ENCODE data around the gene BSDC1. TPM values are rescaled to one million over a fixed set of nuclear protein-coding genes. Genes with fewer than 3 reads are reported as not detected.

The BSDC1 gene
- total and polyA plus RNA-seq, 2 donors (not counting 1 experiment from before 2014, with no cell fraction given) = 42.4 to 55.5 TPM

DNA sequence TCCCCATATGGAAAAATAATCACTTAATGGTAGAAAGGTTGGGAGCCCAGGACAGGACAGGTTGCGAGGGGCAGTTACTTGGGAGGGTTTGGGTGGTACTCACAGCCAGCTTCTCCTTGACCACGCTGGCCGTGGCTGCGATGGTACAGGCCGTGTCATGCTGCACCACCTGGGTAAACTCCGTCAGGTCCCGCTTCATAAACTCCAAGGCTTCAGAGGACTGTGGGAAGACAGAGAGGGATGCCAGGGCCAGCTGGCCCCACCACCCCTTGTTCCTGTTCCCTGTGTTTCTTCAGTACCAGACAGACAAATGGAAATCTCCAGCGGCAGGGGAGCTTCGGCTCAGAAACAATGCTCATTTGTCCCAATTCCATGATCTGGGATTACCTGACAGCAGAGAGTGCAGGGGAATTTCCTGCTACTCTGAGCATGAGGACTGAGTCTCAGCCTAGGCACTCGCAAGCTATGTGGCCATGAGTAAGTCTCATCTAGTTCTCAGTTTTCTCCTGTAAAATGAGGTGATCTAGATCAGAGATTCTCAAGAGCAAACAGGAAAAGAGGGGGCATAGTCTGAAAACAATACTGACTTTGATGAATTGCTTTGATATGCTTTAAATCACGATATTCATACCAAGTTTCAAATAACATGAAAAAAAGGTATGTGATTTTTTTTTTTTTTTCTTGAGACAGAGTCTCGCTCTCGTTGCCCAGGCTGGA is 7.4 kb downstream of the BSDC1 start:
- Histone ChIP-seq H3K4me2 (ENCODE audit: extremely low read depth, insufficient read depth, low read length) (no peak overlapping the region), H4K20me1 (ENCODE audit: control insufficient read depth, extremely low read depth, insufficient read depth, low read length) (no peaks in the 10 kb centered on the region), H3K27me3 (ENCODE audit: control insufficient read depth, insufficient read depth, low read length) (no peaks in the 10 kb centered on the region), H3K4me3 (replicated peaks in 1 of 4; ENCODE audit: control extremely low read depth in 1 of 4, insufficient read depth in 1 of 4, low read depth in 3 of 4, low read length in 4 of 4) (no peak overlapping the region), H2AFZ (ENCODE audit: low read length) (no peak overlapping the region), H3K9ac (ENCODE audit: insufficient read depth, low read length) (no peak overlapping the region), H3K79me2 (ENCODE audit: control insufficient read depth, insufficient read depth, low read length) (peaks cover 5% of the 10 kb centered on the region), H3K4me1 (ENCODE audit: control insufficient read depth, extremely low read depth, insufficient read depth, low read length) (no peaks in the 10 kb centered on the region), H3K36me3 (ENCODE audit: control insufficient read depth, insufficient read depth, low read length) (peaks cover 5% of the 10 kb centered on the region), H3K27ac (ENCODE audit: insufficient read depth, low read length) (no peak overlapping the region), H3K9me3 (ENCODE audit: control insufficient read depth, insufficient read depth, low read depth, low read length) (no peaks in the 10 kb centered on the region)
- no peak for DNase-seq (ENCODE audit: low read depth in 2 of 2)
- no peak for TF ChIP-seq EZH2 (IDR thresholded peaks at IDR 0.05; ENCODE audit: low read length, missing control alignments)

DNA sequence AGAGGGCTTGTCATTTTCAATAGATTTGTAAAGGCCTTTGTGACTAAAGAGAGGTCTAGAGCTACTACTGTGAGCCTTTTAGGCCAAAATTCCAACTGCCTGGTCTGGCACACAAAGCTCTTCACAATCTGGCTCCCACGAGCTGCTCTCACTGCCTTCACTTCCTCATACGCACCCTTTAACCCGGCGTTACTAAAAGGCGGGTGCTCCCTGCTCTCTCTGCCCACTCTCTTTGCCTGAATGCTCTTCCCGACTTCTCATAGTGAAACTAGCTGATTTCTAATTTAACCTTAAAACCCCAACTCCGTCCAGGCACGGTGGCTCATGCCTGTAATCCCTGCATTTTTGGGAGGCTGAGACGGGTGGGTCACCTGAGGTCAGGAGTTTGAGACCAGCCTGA is 14.2 kb downstream of the BSDC1 start:
- no peaks in the 10 kb centered on the region for H3K4me1 ChIP-seq (ENCODE audit: control insufficient read depth, extremely low read depth, insufficient read depth, low read length)
- no peaks in the 10 kb centered on the region for H3K9me3 ChIP-seq (ENCODE audit: control insufficient read depth, insufficient read depth, low read depth, low read length)
- no peaks in the 10 kb centered on the region for H4K20me1 ChIP-seq (ENCODE audit: control insufficient read depth, extremely low read depth, insufficient read depth, low read length)
- TF ChIP-seq EZH2 (IDR thresholded peaks at IDR 0.05; ENCODE audit: low read length, missing control alignments) = no peak
- TF ChIP-seq, protein P1, sequence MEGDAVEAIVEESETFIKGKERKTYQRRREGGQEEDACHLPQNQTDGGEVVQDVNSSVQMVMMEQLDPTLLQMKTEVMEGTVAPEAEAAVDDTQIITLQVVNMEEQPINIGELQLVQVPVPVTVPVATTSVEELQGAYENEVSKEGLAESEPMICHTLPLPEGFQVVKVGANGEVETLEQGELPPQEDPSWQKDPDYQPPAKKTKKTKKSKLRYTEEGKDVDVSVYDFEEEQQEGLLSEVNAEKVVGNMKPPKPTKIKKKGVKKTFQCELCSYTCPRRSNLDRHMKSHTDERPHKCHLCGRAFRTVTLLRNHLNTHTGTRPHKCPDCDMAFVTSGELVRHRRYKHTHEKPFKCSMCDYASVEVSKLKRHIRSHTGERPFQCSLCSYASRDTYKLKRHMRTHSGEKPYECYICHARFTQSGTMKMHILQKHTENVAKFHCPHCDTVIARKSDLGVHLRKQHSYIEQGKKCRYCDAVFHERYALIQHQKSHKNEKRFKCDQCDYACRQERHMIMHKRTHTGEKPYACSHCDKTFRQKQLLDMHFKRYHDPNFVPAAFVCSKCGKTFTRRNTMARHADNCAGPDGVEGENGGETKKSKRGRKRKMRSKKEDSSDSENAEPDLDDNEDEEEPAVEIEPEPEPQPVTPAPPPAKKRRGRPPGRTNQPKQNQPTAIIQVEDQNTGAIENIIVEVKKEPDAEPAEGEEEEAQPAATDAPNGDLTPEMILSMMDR (conservative IDR thresholded peaks at IDR 0.05 in 1 of 2, IDR thresholded peaks at IDR 0.05 in 1 of 2; ENCODE audit: low read depth in 1 of 2, low read length in 2 of 2) = no peak
- H3K9ac ChIP-seq (ENCODE audit: insufficient read depth, low read length) = no peak overlapping the region
- H3K27ac ChIP-seq (ENCODE audit: insufficient read depth, low read length) = no peak overlapping the region
- H2AFZ ChIP-seq (ENCODE audit: low read length) = no peak overlapping the region
- DNase-seq (ENCODE audit: low read depth in 2 of 2) = no peak
- no peak overlapping the region for H3K4me3 ChIP-seq (replicated peaks in 1 of 4; ENCODE audit: control extremely low read depth in 1 of 4, insufficient read depth in 1 of 4, low read depth in 3 of 4, low read length in 4 of 4)
- H3K4me2 ChIP-seq (ENCODE audit: extremely low read depth, insufficient read depth, low read length) = no peak overlapping the region
- H3K36me3 ChIP-seq (ENCODE audit: control insufficient read depth, insufficient read depth, low read length) = peaks cover 19% of the 10 kb centered on the region
- no peaks in the 10 kb centered on the region for H3K79me2 ChIP-seq (ENCODE audit: control insufficient read depth, insufficient read depth, low read length)
- no peaks in the 10 kb centered on the region for H3K27me3 ChIP-seq (ENCODE audit: control insufficient read depth, insufficient read depth, low read length)

DNA sequence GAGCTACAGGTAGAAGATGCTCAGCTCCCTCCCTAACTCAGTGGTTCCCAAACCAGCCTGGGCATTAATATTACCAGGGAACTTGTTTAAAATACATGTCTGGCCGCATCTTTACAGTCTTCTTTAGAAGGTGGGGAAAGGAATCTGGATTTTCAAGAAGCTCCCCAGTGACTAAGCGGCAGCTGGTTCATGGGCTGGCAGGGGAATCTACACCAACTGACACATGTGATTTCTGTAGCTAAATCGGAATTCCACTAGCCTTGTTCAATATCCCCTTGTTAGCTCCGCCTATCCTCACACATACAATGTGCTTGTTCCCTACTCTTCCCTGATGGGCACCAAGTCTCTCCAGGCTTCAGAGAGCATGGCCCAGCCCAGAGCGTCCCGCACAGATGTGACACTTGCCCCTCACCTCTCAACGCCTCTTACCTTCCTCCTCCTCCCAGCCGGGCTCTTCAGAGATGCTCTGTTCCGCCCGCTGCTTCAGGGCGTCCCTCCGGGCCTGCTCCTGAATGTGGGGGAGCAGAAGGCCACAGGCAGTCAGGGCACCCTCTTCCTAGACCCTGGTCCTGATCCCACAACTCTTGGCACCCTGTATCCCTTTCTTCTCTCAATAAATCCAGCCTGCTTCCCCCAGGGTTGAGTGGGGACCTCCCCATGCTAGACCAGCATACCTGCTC is 16.6 kb downstream of the BSDC1 start:
- no peaks in the 10 kb centered on the region for H3K79me2 ChIP-seq (ENCODE audit: control insufficient read depth, insufficient read depth, low read length)

More for the DNA sequence above, 16.6 kb downstream of the BSDC1 start:
- Histone ChIP-seq H3K9ac (ENCODE audit: insufficient read depth, low read length) (no peak overlapping the region), H3K9me3 (ENCODE audit: control insufficient read depth, insufficient read depth, low read depth, low read length) (no peaks in the 10 kb centered on the region), H3K27ac (ENCODE audit: insufficient read depth, low read length) (no peak overlapping the region), H3K4me3 (replicated peaks in 1 of 4; ENCODE audit: control extremely low read depth in 1 of 4, insufficient read depth in 1 of 4, low read depth in 3 of 4, low read length in 4 of 4) (no peak overlapping the region), H3K36me3 (ENCODE audit: control insufficient read depth, insufficient read depth, low read length) (peaks cover 17% of the 10 kb centered on the region), H3K4me2 (ENCODE audit: extremely low read depth, insufficient read depth, low read length) (no peak overlapping the region), H3K27me3 (ENCODE audit: control insufficient read depth, insufficient read depth, low read length) (no peaks in the 10 kb centered on the region), H3K4me1 (ENCODE audit: control insufficient read depth, extremely low read depth, insufficient read depth, low read length) (no peaks in the 10 kb centered on the region), H2AFZ (ENCODE audit: low read length) (no peak overlapping the region), H4K20me1 (ENCODE audit: control insufficient read depth, extremely low read depth, insufficient read depth, low read length) (no peaks in the 10 kb centered on the region)
- DNase-seq (ENCODE audit: low read depth in 2 of 2) = no peak
- TF ChIP-seq, protein P1 (conservative IDR thresholded peaks at IDR 0.05 in 1 of 2, IDR thresholded peaks at IDR 0.05 in 1 of 2; ENCODE audit: low read depth in 1 of 2, low read length in 2 of 2) = no peak

All from fibroblast of lung (primary cell).